A549 treated with AZD9567 at 1 μM for 4 hours (cell line): ENCODE data around the gene LARP4. TPM values are rescaled to one million over a fixed set of nuclear protein-coding genes. Genes with fewer than 3 reads are reported as not detected.

Source experiments
- total RNA-seq: library from RNA; stranded (reverse); fragments of 200-300 nt; extraction: Qiagen RNA extraction; gene quantifications from 5 replicates; pipeline ENCODE4 v1.2.3, GENCODE V29; 2022; ENCODE audit not compliant: insufficient read depth

The LARP4 gene
- total RNA-seq: 37.5 to 61.4 TPM (median 42.6 TPM) in 5 replicates

DNA sequence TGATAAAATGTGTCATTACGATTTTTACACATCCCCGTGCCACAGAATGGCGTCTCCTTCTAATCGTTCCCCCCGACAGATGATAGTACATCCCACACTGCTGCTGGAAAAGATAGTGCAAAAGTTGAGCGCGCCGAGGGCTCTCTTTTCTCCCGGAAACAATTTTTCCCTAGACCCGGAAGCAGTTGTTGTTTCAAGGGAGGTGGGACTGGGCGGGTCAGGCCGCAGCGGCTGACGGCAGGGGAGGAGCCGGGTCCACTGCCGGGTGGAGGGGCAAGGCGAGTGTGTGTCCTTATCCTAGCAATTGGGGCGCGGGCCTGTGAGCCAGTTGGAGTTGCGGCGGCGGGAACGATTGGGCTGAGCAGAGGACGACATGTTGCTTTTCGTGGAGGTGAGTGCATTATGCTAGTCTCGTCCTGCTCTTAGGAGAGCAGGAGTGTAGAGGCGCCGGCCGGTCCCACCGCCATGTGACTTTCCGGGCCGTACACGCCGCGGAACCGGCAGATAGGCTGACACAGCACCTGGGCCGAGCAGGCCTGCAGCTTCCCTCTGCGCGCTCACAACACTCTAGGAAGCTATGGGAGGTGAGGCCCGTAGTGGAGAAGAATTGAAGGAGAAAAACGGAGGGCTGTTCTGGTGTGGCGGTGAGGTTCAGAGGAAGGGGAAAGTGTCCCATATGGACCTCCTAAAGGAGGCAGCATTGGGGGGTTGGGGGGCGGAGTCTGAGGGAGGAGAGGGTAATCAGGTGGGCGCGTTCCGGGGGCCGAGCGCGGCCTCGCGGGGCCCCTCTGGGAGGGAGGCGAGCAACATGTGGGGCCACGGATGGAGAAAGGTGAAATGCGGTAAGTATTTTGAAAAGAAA, at the start of gene LARP4:
TSS of gene LARP4 (plus strand) at position 248 of the 862 bp plus-strand sequence. CDS start at position 374, 126 bp downstream.

DNA sequence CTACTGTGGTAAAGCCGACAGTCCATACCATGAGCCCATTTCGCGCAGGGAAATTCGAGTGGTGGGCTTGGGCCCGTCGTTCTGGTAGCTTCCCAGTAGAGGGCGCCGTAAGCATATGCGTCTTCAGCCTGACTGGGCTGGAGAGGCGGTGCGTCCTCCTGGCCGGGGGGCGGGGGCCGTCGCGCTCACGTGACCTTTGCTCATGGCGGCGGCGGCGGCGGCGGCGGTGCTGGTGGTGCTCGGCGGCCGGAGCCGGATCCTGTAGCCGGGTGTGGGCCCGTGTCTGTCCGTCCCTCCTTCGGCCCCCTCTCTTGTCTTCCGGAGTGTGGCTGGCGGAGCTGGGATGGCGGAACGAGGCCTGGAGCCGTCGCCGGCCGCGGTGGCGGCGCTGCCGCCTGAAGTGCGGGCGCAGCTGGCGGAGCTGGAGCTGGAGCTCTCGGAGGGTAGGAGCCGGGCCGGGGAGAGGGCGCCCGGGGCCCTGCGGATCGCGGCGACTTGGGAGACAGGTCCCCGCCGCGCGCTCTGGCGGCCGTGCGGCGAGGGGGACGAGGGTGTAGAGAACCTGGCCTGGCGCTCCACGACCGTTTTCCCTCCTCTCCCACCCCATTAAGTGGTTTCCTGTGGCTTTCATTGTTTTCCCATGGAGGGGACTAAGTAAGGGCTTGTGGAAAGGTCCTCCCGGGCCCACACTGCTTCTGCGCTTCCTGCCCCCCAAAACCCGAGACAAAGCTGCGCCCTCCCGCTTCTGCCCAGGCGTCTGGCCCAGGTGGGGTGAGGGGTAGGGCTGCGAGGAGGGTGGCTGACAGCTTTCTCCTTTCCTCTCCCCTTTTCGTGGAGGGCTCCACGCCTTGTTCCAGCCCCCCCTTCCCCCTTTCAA, 104.4 kb downstream of the LARP4 start, which contains the start of gene DIP2B:
TSS of gene DIP2B (plus strand) at position 188 of the 877 bp plus-strand sequence. CDS start at position 344, 156 bp downstream.

Other genes starting within 250 kb of the LARP4 start
- 25.7 to 30.0 TPM (median 27.0 TPM) in 5 replicates for gene CERS5, start 233.5 kb upstream of the LARP4 start, total RNA-seq
- 4.4 to 12.7 TPM (median 5.0 TPM) in 5 replicates for gene LIMA1, start 117.4 kb upstream of the LARP4 start, total RNA-seq
- gene FAM186A, start 4.3 kb upstream of the LARP4 start, total RNA-seq: not detected in 5 replicates
- 13.7 to 14.8 TPM (median 14.5 TPM) in 5 replicates for gene DIP2B, start 104.1 kb downstream of the LARP4 start, total RNA-seq